Spleen (tissue), 11 donors: ENCODE data around the gene OFD1. TPM values are rescaled to one million over a fixed set of nuclear protein-coding genes. Genes with fewer than 3 reads are reported as not detected.

Experiments used
- DNase-seq: peaks from one replicate; pipeline ENCODE4 v3.0.0-alpha.2; 2020
- H3K27ac ChIP-seq, 8 donors: fragments of 200-600 bp; sonication (generic) in 7 of 8; 1 replicate in 4 of 8; 2 replicates in 4 of 8; pipeline versions ENCODE4 v1.5.0 to v1.8.0; 2016 to 2021; ENCODE audit warnings: inconsistent platforms in 4 of 8, mild to moderate bottlenecking in 4 of 8, moderate library complexity in 1 of 8
- H3K27me3 ChIP-seq, 7 donors: fragments of 200-600 bp; sonication (generic) in 6 of 7; replicated peaks in 1 of 7; 1 replicate in 4 of 7; 2 replicates in 3 of 7; pipeline versions ENCODE4 v1.5.0 to v1.8.0; 2016 to 2021; ENCODE audit warnings: inconsistent platforms in 3 of 7, mild to moderate bottlenecking in 1 of 7
- H3K36me3 ChIP-seq, 6 donors: fragments of 200-600 bp; sonication (generic) in 5 of 6; 1 replicate in 4 of 6; 2 replicates in 2 of 6; pipeline versions ENCODE4 v1.5.0 to v1.8.0; 2016 to 2021; ENCODE audit warnings: inconsistent platforms in 2 of 6
- H3K4me1 ChIP-seq, 6 donors: fragments of 200-600 bp; sonication (generic) in 5 of 6; 1 replicate in 3 of 6; 2 replicates in 3 of 6; pipeline versions ENCODE4 v1.5.0 to v1.8.0; 2016 to 2021; ENCODE audit warnings: inconsistent platforms in 3 of 6
- H3K4me3 ChIP-seq, 8 donors: fragments of 200-600 bp; sonication (generic) in 7 of 8; 1 replicate in 4 of 8; 2 replicates in 4 of 8; pipeline versions ENCODE4 v1.5.0 to v1.8.0; 2016 to 2021; ENCODE audit warnings: inconsistent platforms in 4 of 8, mild to moderate bottlenecking in 4 of 8, moderate library complexity in 2 of 8
- H3K9me3 ChIP-seq, 8 donors: fragments of 200-600 bp; sonication (generic) in 7 of 8; 1 replicate in 4 of 8; 2 replicates in 4 of 8; pipeline versions ENCODE4 v1.5.0 to v1.8.0; 2016 to 2021; ENCODE audit warnings: inconsistent platforms in 4 of 8
- CTCF ChIP-seq, 11 experiments: fragments of 200-600 bp in 7 of 11; fragments of 450-650 bp in 4 of 11; sonication (generic) in 4 of 11; IDR thresholded peaks in 8 of 11; conservative IDR thresholded peaks in 3 of 11; 1 replicate in 7 of 11; 2 replicates in 4 of 11; pipeline versions ENCODE4 v1.4.0 to v1.8.0; 2016 to 2021; ENCODE audit warnings: antibody characterized with exemption in 11 of 11, inconsistent platforms in 4 of 11, mild to moderate bottlenecking in 1 of 11
- POLR2A ChIP-seq, 3 donors: fragments of 450-650 bp; IDR thresholded peaks; one replicate each; pipeline ENCODE4 v1.5.1; 2017; ENCODE audit warnings: antibody characterized with exemption in 3 of 3, mild to moderate bottlenecking in 1 of 3
- POLR2AphosphoS5 ChIP-seq, 3 donors: sonication (generic); formaldehyde crosslinking; IDR thresholded peaks; one replicate each; pipeline ENCODE4 v1.5.1; 2017; ENCODE audit warnings: antibody characterized with exemption in 3 of 3
- WGBS, 5 donors: extraction: QIAGEN DNeasy Blood & Tissue Kit in 3 of 5; methylation state at CpG; one replicate each; pipeline versions ENCODE4 v1.1.5 to v1.1.7; 2013 to 2018; 5-methylcytosine and 5-hydroxymethylcytosine counted together
- intact Hi-C: fragments of 100-400 bp; cut with DNase I; formaldehyde crosslinking; loops from one replicate; pipeline ENCODE4 v1.15.0; 2023; ENCODE audit warnings: low total_unique reads
- polyA plus RNA-seq, 3 donors: library from polyadenylated mRNA; stranded (reverse); fragments of 200-250 nt; gene quantifications; one replicate each; pipeline ENCODE4 v1.2.1, GENCODE V29; 2013
- total RNA-seq, 7 donors: library from RNA; depleted of rRNA in 3 of 7; stranded (reverse); fragments of >200 nt in 3 of 7; fragmentation: NEBNext Ultra II Directional in 4 of 7; extraction: Animal tissue kit (Norgen Biotek cat#: 25700) in 4 of 7; gene quantifications; one replicate each; pipeline versions ENCODE4 v1.1.0 to v1.2.1, GENCODE V29; 2016 to 2021
- donor health status: healthy with polysubstance abuse.
- donor health status: DM: no; HTN: no; CAD: no; lungs with moderate emphysema.
- donor health status: DM: no; HTN: no; CAD: no.
- donor health status: Bipolar disorder and iron deficiency.
- donor health status: healthy.
- donor health status: DM: no; HTN: no; CAD: no.
- donor health status: DM: yes; HTN: yes; CAD: no.

The OFD1 gene
- total and polyA plus RNA-seq, 10 donors: 33.6 to 138 (median 50.9) TPM

DNA sequence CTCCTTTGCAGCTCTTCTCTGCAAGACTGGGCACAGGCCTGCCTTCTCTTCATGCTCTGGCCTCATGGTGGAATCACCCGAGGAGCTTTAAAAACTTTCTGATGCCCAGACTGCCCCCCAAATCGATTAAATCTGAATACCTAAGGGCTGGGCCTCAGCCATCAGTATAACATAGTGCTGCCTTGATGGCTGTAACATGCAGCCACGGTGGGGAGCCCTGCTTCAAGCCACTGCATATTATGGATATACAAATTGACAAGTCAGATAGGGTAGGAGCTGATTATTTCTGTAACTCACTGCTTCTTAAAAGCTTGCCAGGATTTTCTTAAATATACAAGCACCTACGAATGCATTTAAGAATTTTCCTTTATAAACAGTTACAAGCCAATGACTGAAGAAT, 41.8 kb downstream of the OFD1 start:
- Histone ChIP-seq H3K4me3 (no peak overlapping the region), H3K9me3 (no peaks in the 10 kb centered on the region), H3K27me3 (no peaks in the 10 kb centered on the region), H3K27ac (no peak overlapping the region), H3K36me3 (peaks cover 0 to 62% (median 17%) of the 10 kb centered on the region in 6 donors), H3K4me1 (no peaks in the 10 kb centered on the region)
- 74 to 89% (median 83%) methylated on average over 1 to 4 of the region's 4 CpGs for WGBS, 5 donors
- no peak for DNase-seq
- intact Hi-C loops: no loop called here
- TF ChIP-seq POLR2A (IDR thresholded peaks at IDR 0.05) (no peak), POLR2AphosphoS5 (IDR thresholded peaks at IDR 0.05) (no peak), CTCF (IDR thresholded peaks at IDR 0.05 in 8 of 11, conservative IDR thresholded peaks at IDR 0.05 in 3 of 11) (no peak)

GRCh38 chrX:13778916-13779315, 44.4 kb downstream of the OFD1 start:
- H3K9me3 ChIP-seq: no peaks in the 10 kb centered on the region
- H3K36me3 ChIP-seq: peaks cover 0 to 39% (median 9%) of the 10 kb centered on the region in 6 donors
- intact Hi-C loops: no loop called here
- H3K27ac ChIP-seq: no peak overlapping the region
- TF ChIP-seq CTCF (IDR thresholded peaks at IDR 0.05 in 8 of 11, conservative IDR thresholded peaks at IDR 0.05 in 3 of 11) (no peak), POLR2A (IDR thresholded peaks at IDR 0.05) (no peak), POLR2AphosphoS5 (IDR thresholded peaks at IDR 0.05) (no peak)
- H3K4me1 ChIP-seq: no peaks in the 10 kb centered on the region
- DNase-seq: no peak
- no peak overlapping the region for H3K4me3 ChIP-seq
- WGBS, 5 donors: 16 to 42% (median 36%) methylated on average over 2 of the region's 2 CpGs
- no peaks in the 10 kb centered on the region for H3K27me3 ChIP-seq

DNA sequence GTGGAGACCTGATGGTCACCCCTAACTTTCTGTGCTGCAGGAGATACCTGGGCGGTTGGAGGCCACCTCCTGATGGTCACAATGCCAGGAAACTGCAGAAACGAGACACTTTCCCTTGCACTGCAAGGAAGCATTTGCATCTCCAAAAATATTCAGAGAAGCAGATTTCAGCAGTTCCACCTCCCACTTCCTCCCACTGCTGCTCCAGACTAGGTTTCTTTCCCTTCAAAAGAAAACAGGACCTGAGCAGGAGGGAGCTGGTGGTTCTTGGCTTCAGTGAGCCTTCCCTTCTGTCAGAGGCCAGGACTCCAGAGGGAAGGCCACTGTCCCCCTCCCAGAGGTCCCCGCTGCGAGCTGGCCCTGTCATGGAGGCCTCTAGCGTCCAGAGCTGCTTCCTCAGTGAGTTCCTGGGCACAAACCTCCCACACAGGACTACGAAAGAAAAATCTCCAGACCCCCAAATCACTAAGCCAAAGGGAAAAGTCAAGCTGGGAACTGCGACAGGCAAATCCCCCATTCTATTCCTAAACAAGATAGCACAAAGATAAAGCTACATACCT, 46.4 kb downstream of the OFD1 start:
- no peak for TF ChIP-seq POLR2AphosphoS5 (IDR thresholded peaks at IDR 0.05)
- no peak for TF ChIP-seq POLR2A (IDR thresholded peaks at IDR 0.05)
- no peak for TF ChIP-seq CTCF (IDR thresholded peaks at IDR 0.05 in 8 of 11, conservative IDR thresholded peaks at IDR 0.05 in 3 of 11)
- intact Hi-C loops: no loop called here
- no peak for DNase-seq
- H3K27ac ChIP-seq: no peak overlapping the region
- 59 to 68% (median 64%) methylated on average over 3 to 7 of the region's 7 CpGs for WGBS, 5 donors
- no peaks in the 10 kb centered on the region for H3K27me3 ChIP-seq
- no peaks in the 10 kb centered on the region for H3K4me1 ChIP-seq
- H3K4me3 ChIP-seq: no peak overlapping the region
- H3K36me3 ChIP-seq: peaks cover 0 to 19% (median 3%) of the 10 kb centered on the region in 6 donors
- H3K9me3 ChIP-seq: no peaks in the 10 kb centered on the region

GRCh38 chrX:13786048-13786447, 51.5 kb downstream of the OFD1 start:
- H3K4me1 ChIP-seq: no peaks in the 10 kb centered on the region
- 77 to 88% (median 86%) methylated on average over 7 to 8 of the region's 8 CpGs for WGBS, 5 donors
- H3K27ac ChIP-seq: no peak overlapping the region
- intact Hi-C loops: no loop called here
- H3K9me3 ChIP-seq: no peaks in the 10 kb centered on the region
- TF ChIP-seq CTCF (IDR thresholded peaks at IDR 0.05 in 8 of 11, conservative IDR thresholded peaks at IDR 0.05 in 3 of 11) (no peak), POLR2A (IDR thresholded peaks at IDR 0.05) (no peak), POLR2AphosphoS5 (IDR thresholded peaks at IDR 0.05) (no peak)
- no peaks in the 10 kb centered on the region for H3K36me3 ChIP-seq
- no peak overlapping the region for H3K4me3 ChIP-seq
- DNase-seq: no peak
- peaks cover 0 to 5% (median 0%) of the 10 kb centered on the region in 7 donors for H3K27me3 ChIP-seq
